ENCODE results near the gene EVPL.
"Not testable (repeated sequence)": the region's sequence is repeated elsewhere in the genome, so short reads cannot be mapped to it uniquely, and the experiment has no call there.

DNA sequence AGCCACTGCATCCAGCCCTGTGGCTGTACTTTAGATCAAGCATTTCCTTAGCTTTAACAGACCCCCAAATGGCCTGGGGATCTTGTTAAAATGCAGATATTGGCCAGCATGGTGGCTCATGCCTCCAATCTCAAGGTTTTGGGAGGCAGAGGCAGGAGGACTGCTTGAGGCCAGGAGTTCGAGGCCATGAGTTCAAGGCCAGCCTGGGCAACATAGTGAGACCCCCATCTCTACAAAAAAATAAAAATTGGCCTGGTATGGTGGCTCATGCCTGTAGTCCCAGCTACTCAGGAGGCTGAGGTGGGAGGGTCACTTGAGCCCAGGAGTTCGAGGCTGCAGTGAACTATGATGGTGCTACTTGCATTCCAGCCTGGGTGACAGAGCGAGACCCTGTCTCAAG, 15.8 kb upstream of the EVPL start:
- TF ChIP-seq, protein P1, sequence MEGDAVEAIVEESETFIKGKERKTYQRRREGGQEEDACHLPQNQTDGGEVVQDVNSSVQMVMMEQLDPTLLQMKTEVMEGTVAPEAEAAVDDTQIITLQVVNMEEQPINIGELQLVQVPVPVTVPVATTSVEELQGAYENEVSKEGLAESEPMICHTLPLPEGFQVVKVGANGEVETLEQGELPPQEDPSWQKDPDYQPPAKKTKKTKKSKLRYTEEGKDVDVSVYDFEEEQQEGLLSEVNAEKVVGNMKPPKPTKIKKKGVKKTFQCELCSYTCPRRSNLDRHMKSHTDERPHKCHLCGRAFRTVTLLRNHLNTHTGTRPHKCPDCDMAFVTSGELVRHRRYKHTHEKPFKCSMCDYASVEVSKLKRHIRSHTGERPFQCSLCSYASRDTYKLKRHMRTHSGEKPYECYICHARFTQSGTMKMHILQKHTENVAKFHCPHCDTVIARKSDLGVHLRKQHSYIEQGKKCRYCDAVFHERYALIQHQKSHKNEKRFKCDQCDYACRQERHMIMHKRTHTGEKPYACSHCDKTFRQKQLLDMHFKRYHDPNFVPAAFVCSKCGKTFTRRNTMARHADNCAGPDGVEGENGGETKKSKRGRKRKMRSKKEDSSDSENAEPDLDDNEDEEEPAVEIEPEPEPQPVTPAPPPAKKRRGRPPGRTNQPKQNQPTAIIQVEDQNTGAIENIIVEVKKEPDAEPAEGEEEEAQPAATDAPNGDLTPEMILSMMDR (IDR thresholded peaks at IDR 0.05; ENCODE audit: extremely low read depth in 1 of 2, insufficient read depth in 1 of 2, low read depth in 1 of 2, low read length in 2 of 2) = not testable (repeated sequence)
- TF ChIP-seq EZH2 (IDR thresholded peaks at IDR 0.05; ENCODE audit: borderline replicate concordance, low read depth, low read length, severe bottlenecking); POLR2AphosphoS5 (IDR thresholded peaks at IDR 0.05; ENCODE audit: insufficient read depth, low read depth, low read length); MAX (IDR thresholded peaks at IDR 0.05; ENCODE audit: insufficient read depth, insufficient read length); POLR2A (IDR thresholded peaks at IDR 0.05; ENCODE audit: low read depth, low read length); GATA2 (IDR thresholded peaks at IDR 0.05; ENCODE audit: insufficient read depth, insufficient read length, low read depth, low read length); JUN (IDR thresholded peaks at IDR 0.05; ENCODE audit: borderline replicate concordance, insufficient read depth, insufficient read length, low read depth): not testable (repeated sequence)
